Stimulated activated CD4-positive, alpha-beta T cell treated with anti-CD3 and anti-CD28 coated beads, Interleukin-15, amount 100 ng/mL, for 24 hours (primary cell): ENCODE data around the gene BIN2.

Source experiments
- DNase-seq: peaks from one replicate; pipeline ENCODE4 v3.0.0-alpha.2; 2020

Gene BIN2

GRCh38 chr12:51253276-51253675, 70.7 kb downstream of the BIN2 start:
- DNase-seq, result no peak

- no peak for DNase-seq
Measured at GRCh38 chr12:51247523-51248206, 76.3 kb downstream of the BIN2 start.

- DNase-seq, result peak; percentile 50
Measured at GRCh38 chr12:51246254-51246853, 77.6 kb downstream of the BIN2 start.

GRCh38 chr12:51245476-51246253, 78.3 kb downstream of the BIN2 start:
- DNase-seq, result no peak

- DNase-seq, result no peak
Measured at GRCh38 chr12:51244269-51244668, 79.7 kb downstream of the BIN2 start.

GRCh38 chr12:51242876-51243275, 81.1 kb downstream of the BIN2 start:
- no peak for DNase-seq

GRCh38 chr12:51242120-51242519, 81.9 kb downstream of the BIN2 start:
- no peak for DNase-seq

- DNase-seq, result no peak
Measured at GRCh38 chr12:51240971-51241370, 83.0 kb downstream of the BIN2 start.

GRCh38 chr12:51238510-51239334, 85.3 kb downstream of the BIN2 start, which contains the start of gene DAZAP2:
Gene DAZAP2 (plus strand): TSS chr12:51238826. CDS start chr12:51238908, 82 bp downstream.
- DNase-seq, result peak; percentile 98

- no peak for DNase-seq
Measured at GRCh38 chr12:51238037-51238509, 85.9 kb downstream of the BIN2 start.

GRCh38 chr12:51234530-51234929, 89.4 kb downstream of the BIN2 start:
- no peak for DNase-seq

GRCh38 chr12:51232642-51233041, 91.3 kb downstream of the BIN2 start:
- DNase-seq, result no peak
